ENCODE data around the gene BCO2.

The BCO2 gene

DNA sequence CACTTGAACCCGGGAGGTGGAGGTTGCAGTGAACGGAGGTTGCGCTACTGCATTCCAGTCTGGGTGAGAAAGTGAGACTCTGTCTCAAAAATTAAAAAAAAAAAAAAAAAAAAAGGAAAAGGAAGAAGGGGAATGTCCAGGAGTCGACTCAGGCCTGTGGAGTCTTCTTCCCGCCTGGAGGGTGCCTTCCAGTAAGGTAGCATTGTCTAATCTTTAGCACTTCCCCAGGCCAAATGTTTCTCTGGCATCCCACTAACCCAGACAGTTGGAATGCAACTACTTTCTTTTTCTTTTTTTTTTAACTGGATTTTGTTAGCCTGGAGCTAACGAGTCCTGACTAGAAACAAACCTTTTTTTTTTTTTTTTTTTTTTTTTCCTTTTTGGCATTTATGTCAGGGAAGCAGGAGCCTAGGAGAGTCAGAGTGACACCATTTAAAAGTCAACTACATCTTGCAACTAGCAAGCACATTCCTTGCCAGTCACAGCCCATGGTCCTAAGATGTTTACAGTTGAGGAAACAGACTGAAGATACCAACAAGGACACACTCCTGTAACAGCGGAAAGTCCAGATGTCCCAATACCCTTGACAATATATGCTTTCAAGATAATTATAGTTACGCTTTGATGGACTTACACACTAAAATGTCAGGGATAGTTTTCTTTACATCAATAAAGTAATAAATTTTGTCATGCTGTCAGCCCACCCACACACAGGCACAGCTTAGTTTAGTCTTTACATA lies 74.7 kb downstream of the BCO2 start:
- no peak for DNase-seq (ENCODE audit: low read depth, low spot score)

DNA sequence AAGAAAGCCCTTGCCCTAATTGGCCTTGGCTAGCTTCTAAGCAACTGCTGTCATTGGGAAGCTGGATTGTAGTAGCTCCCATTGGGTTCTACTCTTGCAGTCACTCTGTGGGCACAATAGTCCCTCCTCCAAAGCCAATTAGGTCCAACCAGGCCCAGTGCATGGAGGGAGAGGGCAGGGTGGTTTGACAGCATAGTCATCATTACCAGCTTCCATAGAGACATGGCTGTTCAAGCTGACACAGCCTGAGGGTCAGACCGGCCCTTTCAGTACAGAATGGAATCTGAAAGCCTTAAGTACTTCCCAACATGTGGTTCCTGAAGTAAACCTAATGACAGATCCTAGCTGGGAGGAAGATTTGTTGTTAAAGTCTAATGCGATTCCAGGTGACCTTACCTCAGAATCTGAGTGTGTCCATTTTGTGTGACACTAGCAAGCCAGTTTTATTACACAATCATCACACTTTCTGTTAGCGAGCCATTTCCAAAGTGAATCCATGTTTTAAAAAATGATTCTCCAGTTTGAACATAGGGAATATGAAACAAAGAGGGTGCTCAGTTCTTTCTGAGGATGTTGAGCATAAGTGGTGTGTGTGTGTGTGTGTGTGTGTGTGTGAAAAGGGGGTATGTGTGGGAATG lies 78.4 kb downstream of the BCO2 start:
- no peak for DNase-seq (ENCODE audit: low read depth, low spot score)

DNA sequence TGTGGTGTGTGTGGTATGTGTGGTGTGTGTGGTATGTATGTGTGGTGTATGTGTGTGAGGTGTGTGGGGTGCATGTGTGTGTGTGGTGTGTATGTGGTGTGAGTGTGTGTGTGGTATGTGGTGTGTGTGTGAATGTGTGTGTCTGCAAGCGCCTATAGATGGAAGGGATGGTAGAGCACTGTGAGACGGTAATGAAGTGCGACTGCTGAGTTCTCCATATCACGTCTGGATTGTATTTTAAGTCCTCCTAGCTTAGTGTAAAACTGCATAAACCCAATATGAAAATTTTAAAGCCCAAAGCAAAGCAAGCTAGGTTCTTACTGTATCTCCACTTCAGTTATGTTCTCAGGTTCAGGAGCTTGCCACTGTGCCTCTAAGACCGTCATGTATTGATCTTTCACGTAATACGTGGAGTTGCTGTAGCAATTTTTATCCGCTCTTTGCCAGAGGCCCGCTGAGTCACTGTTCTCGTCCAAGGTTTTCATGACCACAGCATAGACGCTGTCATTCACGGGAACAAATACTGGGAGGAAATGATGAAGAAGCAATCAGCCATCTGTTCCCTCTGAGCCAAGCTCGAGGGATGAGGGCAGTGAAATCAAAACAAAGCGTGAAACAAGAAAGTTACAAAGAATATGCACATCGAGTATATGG lies 79.9 kb downstream of the BCO2 start:
- DNase-seq (ENCODE audit: low read depth, low spot score), result peak; percentile 28

DNA sequence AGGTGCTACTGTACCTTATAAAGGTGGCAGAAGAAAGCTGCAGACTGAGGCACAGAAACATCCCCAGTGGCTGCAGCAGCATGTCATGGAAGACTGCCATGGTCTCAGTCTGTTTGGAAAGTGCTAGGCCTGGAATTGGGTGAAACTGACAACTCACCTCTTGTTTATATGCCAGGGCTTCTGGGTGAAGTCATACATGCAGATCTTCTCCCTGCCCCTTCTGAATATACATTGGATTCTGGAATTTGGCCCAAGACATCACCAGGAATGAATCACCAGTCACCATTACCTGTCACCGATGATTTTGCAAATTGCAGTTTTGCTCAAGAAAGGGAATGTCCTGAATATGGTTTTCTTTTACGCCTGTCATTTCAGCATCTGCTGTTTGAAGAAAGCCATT lies 85.2 kb downstream of the BCO2 start, which contains the start of gene PLET1:
Gene PLET1, minus strand, starts transcription at position 371 of the 400 bp plus-strand sequence. Its CDS starts 271 bp downstream, at position 100.
- DNase-seq (ENCODE audit: low read depth, low spot score), result no peak

DNA sequence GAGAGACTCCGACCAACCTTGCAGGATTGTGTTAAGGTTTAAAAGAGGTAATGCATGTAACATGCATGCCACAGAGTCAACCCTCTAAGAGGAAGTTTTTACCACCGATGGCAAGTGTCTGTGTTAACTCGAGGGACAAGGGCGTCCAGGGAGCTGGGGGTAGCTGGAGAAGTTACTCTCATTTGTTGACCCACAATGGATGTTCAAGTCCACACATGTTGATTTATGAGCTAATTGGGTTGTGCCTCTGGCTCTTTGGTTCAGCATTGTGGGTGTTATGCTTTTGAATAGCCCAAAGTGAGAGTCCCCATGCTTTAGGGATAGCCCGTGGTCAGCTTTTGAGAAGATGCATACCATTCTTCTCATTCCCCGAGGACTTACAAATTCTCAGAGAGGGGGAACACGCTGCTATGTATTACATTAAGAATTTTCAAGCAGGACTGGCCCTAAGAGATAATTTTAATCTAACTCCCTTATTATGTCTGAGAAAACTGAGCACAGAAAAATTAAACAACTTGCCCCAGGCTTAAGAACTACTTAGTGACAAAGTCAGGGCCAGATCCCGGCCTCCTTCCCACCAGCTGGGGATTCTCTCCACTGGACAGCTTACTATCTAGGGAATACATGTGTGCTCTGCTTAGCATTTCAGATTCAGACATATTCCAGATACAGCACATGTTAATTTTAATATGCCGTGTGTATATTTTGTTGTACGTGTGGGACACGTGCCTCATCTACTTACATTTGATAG lies 90.5 kb downstream of the BCO2 start:
- DNase-seq (ENCODE audit: low read depth, low spot score), result no peak

DNA sequence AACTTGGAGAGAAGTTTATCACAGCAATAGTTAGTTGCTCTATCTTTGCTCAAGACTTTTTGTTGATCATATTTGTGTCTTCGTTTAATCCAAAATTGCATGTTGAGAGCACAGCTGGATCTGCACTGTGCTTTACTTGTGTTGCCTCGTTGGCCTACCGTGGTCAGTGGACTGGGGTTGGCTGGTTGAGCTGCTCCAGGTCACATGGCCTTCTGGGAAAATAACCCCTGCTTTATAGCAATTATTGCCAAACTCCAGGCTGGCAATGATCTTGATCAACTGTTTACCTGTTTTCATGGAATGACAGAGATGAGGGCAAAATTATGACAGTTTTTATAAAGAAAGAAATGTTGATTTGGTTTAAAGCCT lies 91.1 kb downstream of the BCO2 start:
- no peak for DNase-seq (ENCODE audit: low read depth, low spot score)

DNA sequence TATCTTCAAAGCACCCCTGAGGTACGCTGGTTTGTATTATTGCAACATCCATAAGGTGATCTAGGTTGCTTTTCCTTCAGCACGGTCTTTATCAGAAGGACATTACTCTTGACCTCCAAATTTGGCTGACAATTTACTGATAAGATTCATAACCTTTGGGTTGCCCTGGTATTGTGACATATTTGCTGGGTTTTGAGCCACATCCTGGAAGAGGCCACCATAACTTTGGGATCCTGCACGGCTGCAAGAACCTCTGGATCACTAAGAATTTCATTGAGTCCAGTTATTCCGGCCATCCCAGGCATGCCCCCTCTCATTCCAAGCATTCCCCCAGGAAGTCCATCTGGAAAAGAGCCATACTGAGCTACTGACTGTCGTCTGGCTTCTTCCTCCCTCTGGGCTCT lies 91.9 kb downstream of the BCO2 start:
- no peak for DNase-seq (ENCODE audit: low read depth, low spot score)

DNA sequence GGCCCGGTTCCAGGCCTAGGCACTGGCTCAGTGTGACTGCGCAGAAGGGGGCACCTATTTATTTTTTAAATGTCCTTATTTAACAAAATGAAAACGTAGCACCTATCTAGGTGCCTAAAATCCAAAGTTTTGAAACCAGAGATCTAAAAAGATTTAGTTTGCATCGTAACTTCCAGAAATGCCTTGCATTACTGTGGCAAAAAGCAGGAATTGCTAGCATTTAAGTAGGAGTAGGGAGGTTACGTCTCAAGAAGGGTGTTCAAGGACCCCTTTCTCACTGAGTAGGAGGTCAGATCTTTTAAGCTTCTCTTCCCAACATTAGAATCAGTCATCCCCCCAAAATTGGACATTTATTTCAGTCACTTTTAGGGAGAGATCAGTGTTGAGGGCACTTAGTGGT lies 93.1 kb downstream of the BCO2 start:
- DNase-seq (ENCODE audit: low read depth, low spot score), result no peak

Measured in smooth muscle cell of the brain vasculature (primary cell).